Smooth muscle cell (in vitro differentiated cells): ENCODE measurements around the gene BBS10. TPM values are rescaled to one million over a fixed set of nuclear protein-coding genes. Genes with fewer than 3 reads are reported as not detected.
A peak's percentile ranks its signal among the peaks of the same experiment; 100 is the strongest.

Source experiments
- DNase-seq: peaks from one replicate; lab custom pipeline; 2025; ENCODE audit not compliant: unreplicated experiment; lab: John Stamatoyannopoulos, UW
- H2AFZ ChIP-seq: fragments of 200-600 bp; sonication (generic); 2 replicates; pipeline ENCODE4 v1.6.0; 2016; ENCODE audit warnings: antibody characterized with exemption, low read depth, mild to moderate bottlenecking
- H3F3A ChIP-seq: fragments of 200-600 bp; sonication (generic); 2 replicates; pipeline ENCODE4 v1.6.0; 2017; ENCODE audit warnings: antibody characterized with exemption, low read depth
- H3K27ac ChIP-seq: fragments of 200-600 bp; sonication (generic); 2 replicates; pipeline ENCODE4 v1.5.1; 2016; ENCODE audit warnings: low read depth, mild to moderate bottlenecking
- H3K27me3 ChIP-seq: fragments of 200-600 bp; sonication (generic); 2 replicates; pipeline ENCODE4 v1.6.1; 2016; ENCODE audit warnings: low read depth, mild to moderate bottlenecking
- H3K36me3 ChIP-seq: fragments of 200-600 bp; sonication (generic); 2 replicates; pipeline ENCODE4 v1.5.1; 2016; ENCODE audit warnings: low read depth
- H3K4me1 ChIP-seq: fragments of 200-600 bp; sonication (generic); 2 replicates; pipeline ENCODE4 v1.5.1; 2016; ENCODE audit warnings: low read depth
- H3K4me2 ChIP-seq: fragments of 200-600 bp; sonication (generic); 2 replicates; pipeline ENCODE4 v1.6.0; 2016; ENCODE audit warnings: mild to moderate bottlenecking
- H3K4me3 ChIP-seq: fragments of 200-600 bp; sonication (generic); 2 replicates; pipeline ENCODE4 v1.5.1; 2016; ENCODE audit warnings: mild to moderate bottlenecking
- H3K79me2 ChIP-seq: fragments of 200-600 bp; sonication (generic); 2 replicates; pipeline ENCODE4 v1.6.0; 2016; ENCODE audit warnings: low read depth, mild to moderate bottlenecking
- H3K9ac ChIP-seq: fragments of 200-600 bp; sonication (generic); 2 replicates; pipeline ENCODE4 v1.6.0; 2016; ENCODE audit warnings: low read depth
- H3K9me3 ChIP-seq: fragments of 200-600 bp; sonication (generic); replicated peaks from 2 replicates; pipeline ENCODE4 v1.5.1; 2016; ENCODE audit warnings: low read depth
- H4K20me1 ChIP-seq: fragments of 200-600 bp; sonication (generic); 2 replicates; pipeline ENCODE4 v1.6.0; 2016; ENCODE audit warnings: low read depth
- CTCF ChIP-seq: fragments of 200-600 bp; sonication (generic); IDR thresholded peaks from 2 replicates; pipeline ENCODE4 v1.5.1; 2017; ENCODE audit warnings: borderline replicate concordance, mild to moderate bottlenecking, antibody characterized with exemption; ENCODE audit not compliant: insufficient read depth, poor library complexity, severe bottlenecking
- WGBS: methylation state at CpG from one replicate; pipeline ENCODE4 v1.1.7; 2016; ENCODE audit warnings: low lambda C conversion rate; 5-methylcytosine and 5-hydroxymethylcytosine counted together
- polyA plus RNA-seq: library from polyadenylated mRNA; unstranded; fragments of >200 nt; fragmentation: Nextera tagmentation; extraction: Ambion mirVana; gene quantifications from 2 replicates; pipeline ENCODE4 v1.2.1, GENCODE V29; 2016
- total RNA-seq: library from RNA; depleted of rRNA; stranded (reverse); fragments of >200 nt; gene quantifications from 2 replicates; pipeline ENCODE4 v1.2.3, GENCODE V29; 2014

Gene BBS10
- total and polyA plus RNA-seq, 2 experiments from 2014 or later, result 6.5 to 10.8 TPM

GRCh38 chr12:76316468-76316867, 31.7 kb downstream of the BBS10 start:
- Histone ChIP-seq H3K4me3 (no peak overlapping the region), H3K79me2 (no peaks in the 10 kb centered on the region), H3K9ac (no peak overlapping the region), H3F3A (no peaks in the 10 kb centered on the region), H3K4me1 (peaks cover 5% of the 10 kb centered on the region), H3K36me3 (no peaks in the 10 kb centered on the region), H3K27ac (no peak overlapping the region), H3K9me3 (no peaks in the 10 kb centered on the region), H3K4me2 (no peak overlapping the region), H3K27me3 (no peaks in the 10 kb centered on the region), H2AFZ (no peak overlapping the region), H4K20me1 (no peaks in the 10 kb centered on the region)
- TF ChIP-seq CTCF, result no peak
- 90% methylated on average over 7 of the region's 7 CpGs for WGBS
- DNase-seq, result no peak

- Histone ChIP-seq H4K20me1 (no peaks in the 10 kb centered on the region), H3K9ac (no peak overlapping the region), H3K4me1 (peaks cover 5% of the 10 kb centered on the region), H3K27me3 (no peaks in the 10 kb centered on the region), H3K36me3 (no peaks in the 10 kb centered on the region), H3K79me2 (no peaks in the 10 kb centered on the region), H3K27ac (no peak overlapping the region), H3K9me3 (no peaks in the 10 kb centered on the region), H3K4me2 (no peak overlapping the region), H3K4me3 (no peak overlapping the region), H3F3A (no peaks in the 10 kb centered on the region), H2AFZ (no peak overlapping the region)
- 88% methylated on average over 9 of the region's 9 CpGs for WGBS
- no peak for TF ChIP-seq CTCF
- no peak for DNase-seq
Measured at GRCh38 chr12:76313299-76313698, 34.9 kb downstream of the BBS10 start.

GRCh38 chr12:76312315-76312714, 35.9 kb downstream of the BBS10 start:
- H3K9me3 ChIP-seq, result no peaks in the 10 kb centered on the region
- no peak for DNase-seq
- H3K4me3 ChIP-seq, result no peak overlapping the region
- no peaks in the 10 kb centered on the region for H3K36me3 ChIP-seq
- no peak for TF ChIP-seq CTCF
- H3F3A ChIP-seq, result no peaks in the 10 kb centered on the region
- peak overlapping the region; percentile 83 for H2AFZ ChIP-seq
- H3K27ac ChIP-seq, result peak overlapping the region; percentile 39
- no peaks in the 10 kb centered on the region for H4K20me1 ChIP-seq
- H3K27me3 ChIP-seq, result no peaks in the 10 kb centered on the region
- no peak overlapping the region for H3K9ac ChIP-seq
- peak overlapping the region; percentile 52 for H3K4me2 ChIP-seq
- WGBS, result 59% methylated on average over 7 of the region's 7 CpGs
- peaks cover 5% of the 10 kb centered on the region for H3K4me1 ChIP-seq
- H3K79me2 ChIP-seq, result no peaks in the 10 kb centered on the region

- DNase-seq, result no peak
- H3K36me3 ChIP-seq, result no peaks in the 10 kb centered on the region
- no peaks in the 10 kb centered on the region for H3K9me3 ChIP-seq
- peaks cover 5% of the 10 kb centered on the region for H3K4me1 ChIP-seq
- H3K4me2 ChIP-seq, result peak overlapping the region; percentile 52
- H4K20me1 ChIP-seq, result no peaks in the 10 kb centered on the region
- peak overlapping the region; percentile 83 for H2AFZ ChIP-seq
- H3K4me3 ChIP-seq, result no peak overlapping the region
- H3K27me3 ChIP-seq, result no peaks in the 10 kb centered on the region
- H3F3A ChIP-seq, result no peaks in the 10 kb centered on the region
- no peak for TF ChIP-seq CTCF
- no peak overlapping the region for H3K9ac ChIP-seq
- no peaks in the 10 kb centered on the region for H3K79me2 ChIP-seq
- peak overlapping the region; percentile 39 for H3K27ac ChIP-seq
- WGBS, result 69% methylated on average over 3 of the region's 3 CpGs
Measured at GRCh38 chr12:76311796-76312195, 36.4 kb downstream of the BBS10 start.
